H1 (cell line): ENCODE data around the gene FRMD4A. TPM values are rescaled to one million over a fixed set of nuclear protein-coding genes. Genes with fewer than 3 reads are reported as not detected.

Source experiments
- CTCF ChIP-seq, 3 experiments: IDR thresholded peaks; 1 replicate in 2 of 3; 2 replicates in 1 of 3; pipeline versions ENCODE4 v1.5.1 to v1.6.1; 2011; ENCODE audit warnings: low read length in 3 of 3, mild to moderate bottlenecking in 3 of 3, inconsistent platforms in 2 of 3, low read depth in 1 of 3, moderate library complexity in 1 of 3; ENCODE audit not compliant: insufficient read depth in 1 of 3; ENCODE audit errors: control extremely low read depth in 1 of 3
- SP4 ChIP-seq: IDR thresholded peaks from 2 replicates; pipeline ENCODE4 v1.6.1; 2012; ENCODE audit warnings: low read length, inconsistent platforms
- polyA plus RNA-seq, 7 experiments: library from polyadenylated mRNA; depleted of rRNA in 3 of 7; stranded (reverse) in 5 of 7; unstranded in 2 of 7; fragments of >200 nt in 5 of 7; fragments of 200-250 nt in 2 of 7; gene quantifications; 1 replicate in 5 of 7; 2 replicates in 1 of 7; 4 replicates in 1 of 7; pipeline versions ENCODE4 v1.2.1 to v1.2.3, GENCODE V29; 2011 to 2013; ENCODE audit warnings: missing spikeins in 2 of 7, mixed read lengths in 2 of 7
- total RNA-seq: library from RNA; stranded (reverse); fragmentation: NEBNext Ultra II Directional; extraction: Animal tissue kit (Norgen Biotek cat#: 25700); gene quantifications from 2 replicates; pipeline ENCODE4 v1.2.1, GENCODE V29; 2021

The FRMD4A gene
- total and polyA plus RNA-seq, 2 of the 8 experiments (the other 6 are each of a cell fraction or from before 2014, with no cell fraction given): 38.6 to 39.6 TPM

GRCh38 chr10:13868528-13869294 is 462.0 kb downstream of the FRMD4A start (continued):
- TF ChIP-seq CTCF (IDR thresholded peaks at IDR 0.05; ENCODE audit: control extremely low read depth in 1 of 3, insufficient read depth in 1 of 3, low read depth in 1 of 3, low read length in 3 of 3) (no peak), SP4 (no peak)
